ENCODE results near the gene DBN1. TPM values are rescaled to one million over a fixed set of nuclear protein-coding genes. Genes with fewer than 3 reads are reported as not detected.

Gene DBN1
- total RNA-seq, 1 experiment from 2014 or later: 195 TPM

DNA sequence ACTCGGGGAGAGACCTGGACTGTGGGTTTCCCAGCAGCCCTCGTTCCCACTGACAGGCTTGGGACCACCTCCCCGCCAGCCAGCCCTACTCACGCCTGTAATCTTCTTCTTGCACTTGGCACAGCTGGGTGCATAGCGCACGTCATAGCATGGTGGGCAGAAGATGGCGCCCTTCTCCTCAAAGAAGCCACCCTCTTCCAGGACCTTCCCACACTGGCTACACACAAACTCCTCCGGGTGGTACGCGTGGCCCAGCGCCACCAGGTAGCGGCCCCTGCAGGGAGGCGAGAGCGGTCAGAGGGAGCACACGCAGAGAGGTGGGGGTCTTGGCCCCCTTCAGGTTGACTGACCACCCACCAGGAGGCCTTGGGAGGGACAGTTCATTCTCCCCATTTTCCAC lies 14.5 kb upstream of the DBN1 start:
- TF ChIP-seq, protein P1, sequence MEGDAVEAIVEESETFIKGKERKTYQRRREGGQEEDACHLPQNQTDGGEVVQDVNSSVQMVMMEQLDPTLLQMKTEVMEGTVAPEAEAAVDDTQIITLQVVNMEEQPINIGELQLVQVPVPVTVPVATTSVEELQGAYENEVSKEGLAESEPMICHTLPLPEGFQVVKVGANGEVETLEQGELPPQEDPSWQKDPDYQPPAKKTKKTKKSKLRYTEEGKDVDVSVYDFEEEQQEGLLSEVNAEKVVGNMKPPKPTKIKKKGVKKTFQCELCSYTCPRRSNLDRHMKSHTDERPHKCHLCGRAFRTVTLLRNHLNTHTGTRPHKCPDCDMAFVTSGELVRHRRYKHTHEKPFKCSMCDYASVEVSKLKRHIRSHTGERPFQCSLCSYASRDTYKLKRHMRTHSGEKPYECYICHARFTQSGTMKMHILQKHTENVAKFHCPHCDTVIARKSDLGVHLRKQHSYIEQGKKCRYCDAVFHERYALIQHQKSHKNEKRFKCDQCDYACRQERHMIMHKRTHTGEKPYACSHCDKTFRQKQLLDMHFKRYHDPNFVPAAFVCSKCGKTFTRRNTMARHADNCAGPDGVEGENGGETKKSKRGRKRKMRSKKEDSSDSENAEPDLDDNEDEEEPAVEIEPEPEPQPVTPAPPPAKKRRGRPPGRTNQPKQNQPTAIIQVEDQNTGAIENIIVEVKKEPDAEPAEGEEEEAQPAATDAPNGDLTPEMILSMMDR (IDR thresholded peaks at IDR 0.05): no peak; the same call in 1 of the 2 replicates
- TF ChIP-seq SIN3A (IDR thresholded peaks at IDR 0.05; ENCODE audit: borderline replicate concordance, insufficient read depth, low read depth, low read length): no peak
- no peak for TF ChIP-seq POLR2AphosphoS5 (IDR thresholded peaks at IDR 0.05; ENCODE audit: low read depth, low read length)
- TF ChIP-seq, protein P2, sequence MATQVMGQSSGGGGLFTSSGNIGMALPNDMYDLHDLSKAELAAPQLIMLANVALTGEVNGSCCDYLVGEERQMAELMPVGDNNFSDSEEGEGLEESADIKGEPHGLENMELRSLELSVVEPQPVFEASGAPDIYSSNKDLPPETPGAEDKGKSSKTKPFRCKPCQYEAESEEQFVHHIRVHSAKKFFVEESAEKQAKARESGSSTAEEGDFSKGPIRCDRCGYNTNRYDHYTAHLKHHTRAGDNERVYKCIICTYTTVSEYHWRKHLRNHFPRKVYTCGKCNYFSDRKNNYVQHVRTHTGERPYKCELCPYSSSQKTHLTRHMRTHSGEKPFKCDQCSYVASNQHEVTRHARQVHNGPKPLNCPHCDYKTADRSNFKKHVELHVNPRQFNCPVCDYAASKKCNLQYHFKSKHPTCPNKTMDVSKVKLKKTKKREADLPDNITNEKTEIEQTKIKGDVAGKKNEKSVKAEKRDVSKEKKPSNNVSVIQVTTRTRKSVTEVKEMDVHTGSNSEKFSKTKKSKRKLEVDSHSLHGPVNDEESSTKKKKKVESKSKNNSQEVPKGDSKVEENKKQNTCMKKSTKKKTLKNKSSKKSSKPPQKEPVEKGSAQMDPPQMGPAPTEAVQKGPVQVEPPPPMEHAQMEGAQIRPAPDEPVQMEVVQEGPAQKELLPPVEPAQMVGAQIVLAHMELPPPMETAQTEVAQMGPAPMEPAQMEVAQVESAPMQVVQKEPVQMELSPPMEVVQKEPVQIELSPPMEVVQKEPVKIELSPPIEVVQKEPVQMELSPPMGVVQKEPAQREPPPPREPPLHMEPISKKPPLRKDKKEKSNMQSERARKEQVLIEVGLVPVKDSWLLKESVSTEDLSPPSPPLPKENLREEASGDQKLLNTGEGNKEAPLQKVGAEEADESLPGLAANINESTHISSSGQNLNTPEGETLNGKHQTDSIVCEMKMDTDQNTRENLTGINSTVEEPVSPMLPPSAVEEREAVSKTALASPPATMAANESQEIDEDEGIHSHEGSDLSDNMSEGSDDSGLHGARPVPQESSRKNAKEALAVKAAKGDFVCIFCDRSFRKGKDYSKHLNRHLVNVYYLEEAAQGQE (IDR thresholded peaks at IDR 0.05; ENCODE audit: insufficient read depth in 1 of 2, low read depth in 2 of 2, low read length in 1 of 2): no peak
- TF ChIP-seq TCF7L2 (IDR thresholded peaks at IDR 0.05; ENCODE audit: low read depth, low read length): no peak
- ChIA-PET POLR2A (no interaction called here), CTCF (no interaction called here)
- no peak for DNase-seq (ENCODE audit: low read depth, low spot score)
- in situ Hi-C loops (cut with HindIII; ENCODE audit: low pct_unique_long_range_greater_than_20kb, low sequenced_read_pairs): no loop called here
- intact Hi-C loops (cut with micrococcal nuclease; ENCODE audit: unreplicated experiment): no loop called here
- H3K27ac ChIP-seq (ENCODE audit: low read length): no peak overlapping the region
- H3K4me1 ChIP-seq (ENCODE audit: control insufficient read depth, insufficient read depth, low read length): peaks cover 4% of the 10 kb centered on the region; the same call in 1 of the 2 replicates
- H3K4me3 ChIP-seq (ENCODE audit: low read depth in 2 of 2, low read length in 2 of 2): no peak overlapping the region
- peaks cover 3% of the 10 kb centered on the region; the same call in 1 of the 2 replicates for H3K36me3 ChIP-seq (ENCODE audit: control insufficient read depth, insufficient read depth, low read length)
- H3K9me3 ChIP-seq (ENCODE audit: control insufficient read depth, insufficient read depth, low read depth, low read length): no peaks in the 10 kb centered on the region
- ATAC-seq: no peak
- BruUV-seq (replicated peaks): no TSS peak
- H3K27me3 ChIP-seq (ENCODE audit: control insufficient read depth, insufficient read depth, low read length): no peaks in the 10 kb centered on the region

DNA sequence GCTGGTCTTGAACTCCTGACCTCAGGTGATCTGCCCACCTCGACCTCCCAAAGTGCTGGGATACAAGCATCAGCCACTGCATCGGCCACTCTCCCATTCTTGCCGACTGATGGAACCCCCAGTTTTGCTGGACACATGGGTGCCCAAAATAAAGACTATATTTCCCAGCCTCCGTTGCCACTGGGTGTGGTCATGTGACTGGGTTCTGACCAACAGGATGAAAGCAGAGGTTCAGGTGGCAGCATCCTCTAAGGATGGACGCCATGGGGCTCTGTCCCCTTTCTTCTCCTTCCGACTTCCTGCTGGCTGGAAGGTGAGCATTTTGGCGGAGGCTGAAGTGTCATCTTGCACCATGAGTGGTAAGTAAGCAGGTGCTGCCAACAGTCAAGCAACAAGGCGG lies 13.7 kb upstream of the DBN1 start:
- BruUV-seq (replicated peaks): no TSS peak
- Histone ChIP-seq H3K27ac (ENCODE audit: low read length) (no peak overlapping the region), H3K36me3 (ENCODE audit: control insufficient read depth, insufficient read depth, low read length) (peaks cover 3% of the 10 kb centered on the region; the same call in 1 of the 2 replicates), H3K27me3 (ENCODE audit: control insufficient read depth, insufficient read depth, low read length) (no peaks in the 10 kb centered on the region), H3K4me3 (ENCODE audit: low read depth in 2 of 2, low read length in 2 of 2) (no peak overlapping the region), H3K9me3 (ENCODE audit: control insufficient read depth, insufficient read depth, low read depth, low read length) (no peaks in the 10 kb centered on the region), H3K4me1 (ENCODE audit: control insufficient read depth, insufficient read depth, low read length) (peaks cover 4% of the 10 kb centered on the region; the same call in 1 of the 2 replicates)
- in situ Hi-C loops (cut with HindIII; ENCODE audit: low pct_unique_long_range_greater_than_20kb, low sequenced_read_pairs) (no loop called here), intact Hi-C loops (cut with micrococcal nuclease; ENCODE audit: unreplicated experiment) (no loop called here)
- CTCF ChIA-PET: no interaction called here
- no peak for DNase-seq (ENCODE audit: low read depth, low spot score)
- ATAC-seq: no peak
- POLR2A ChIA-PET: no interaction called here
- TF ChIP-seq, protein P1 (IDR thresholded peaks at IDR 0.05): no peak
- no peak for TF ChIP-seq TCF7L2 (IDR thresholded peaks at IDR 0.05; ENCODE audit: low read depth, low read length)
- TF ChIP-seq, protein P2 (IDR thresholded peaks at IDR 0.05; ENCODE audit: insufficient read depth in 1 of 2, low read depth in 2 of 2, low read length in 1 of 2): no peak
- TF ChIP-seq POLR2AphosphoS5 (IDR thresholded peaks at IDR 0.05; ENCODE audit: low read depth, low read length): no peak
- TF ChIP-seq SIN3A (IDR thresholded peaks at IDR 0.05; ENCODE audit: borderline replicate concordance, insufficient read depth, low read depth, low read length): no peak
